CD4-positive, alpha-beta memory T cell (primary cell): ENCODE data around the gene GLA. TPM values are rescaled to one million over a fixed set of nuclear protein-coding genes. Genes with fewer than 3 reads are reported as not detected.

Experiments used
- CTCF ChIA-PET: fragments of 350-600 bp; sonication (Branson Sonifier 250); formaldehyde crosslinking; loops from one replicate; lab custom pipeline; 2021; ENCODE audit warnings: inconsistent platforms; ENCODE audit not compliant: partially characterized antibody; lab: Charles Lee
- POLR2A ChIA-PET: fragments of 350-600 bp; sonication (Branson Sonifier 250); formaldehyde crosslinking; loops from one replicate; lab custom pipeline; 2021; ENCODE audit not compliant: partially characterized antibody; lab: Charles Lee
- DNase-seq, 5 donors: peaks; one replicate each; pipeline versions ENCODE4 v3.0.0 to v3.0.0-alpha.2; 2020 to 2022; ENCODE audit warnings: mixed read lengths in 1 of 5
- H3K27ac ChIP-seq: one replicate; pipeline ENCODE4 v1.7.0; 2013; ENCODE audit warnings: low read depth, low read length
- H3K27me3 ChIP-seq: 2 replicates; pipeline ENCODE4 v1.7.0; 2013; ENCODE audit warnings: mild to moderate bottlenecking, low read length, moderate library complexity; ENCODE audit not compliant: insufficient read depth
- H3K36me3 ChIP-seq: 2 replicates; pipeline ENCODE4 v1.7.0; 2013; ENCODE audit warnings: mild to moderate bottlenecking, low read length, moderate library complexity; ENCODE audit not compliant: insufficient read depth
- H3K4me1 ChIP-seq: 2 replicates; pipeline ENCODE4 v1.7.0; 2013; ENCODE audit warnings: mild to moderate bottlenecking, low read length, moderate library complexity; ENCODE audit not compliant: insufficient read depth
- H3K4me3 ChIP-seq, 2 donors: one replicate each; pipeline ENCODE4 v1.7.0; 2013; ENCODE audit warnings: low read length in 2 of 2, mild to moderate bottlenecking in 1 of 2
- H3K9me3 ChIP-seq, 2 donors: one replicate each; pipeline ENCODE4 v1.7.0; 2013; ENCODE audit warnings: low read length in 2 of 2, control low read depth in 1 of 2; ENCODE audit not compliant: control insufficient read depth in 1 of 2
- H3K27ac Mint-ChIP-seq, 7 donors: one replicate each; pipeline ENCODE4 v1.8.0; 2020 to 2021; ENCODE audit warnings: mixed read lengths in 7 of 7, mild to moderate bottlenecking in 6 of 7, inconsistent platforms in 3 of 7, moderate library complexity in 3 of 7
- H3K27me3 Mint-ChIP-seq, 2 donors: one replicate each; pipeline ENCODE4 v1.8.0; 2020 to 2021; ENCODE audit warnings: mixed read lengths in 2 of 2
- H3K36me3 Mint-ChIP-seq, 2 donors: one replicate each; pipeline ENCODE4 v1.8.0; 2020 to 2021; ENCODE audit warnings: mixed read lengths in 2 of 2, inconsistent platforms in 1 of 2, mild to moderate bottlenecking in 1 of 2
- H3K4me1 Mint-ChIP-seq, 4 donors: one replicate each; pipeline ENCODE4 v1.8.0; 2020 to 2021; ENCODE audit warnings: mixed read lengths in 4 of 4, mild to moderate bottlenecking in 1 of 4
- H3K4me3 Mint-ChIP-seq, 8 donors: one replicate each; pipeline ENCODE4 v1.8.0; 2020 to 2021; ENCODE audit warnings: mixed read lengths in 8 of 8, mild to moderate bottlenecking in 7 of 8, moderate library complexity in 6 of 8, inconsistent platforms in 3 of 8
- H3K9me3 Mint-ChIP-seq, 8 donors: one replicate each; pipeline ENCODE4 v1.8.0; 2020 to 2021; ENCODE audit warnings: mixed read lengths in 8 of 8, mild to moderate bottlenecking in 5 of 8, inconsistent platforms in 3 of 8, moderate library complexity in 1 of 8
- intact Hi-C: fragments of 100-400 bp; cut with micrococcal nuclease; formaldehyde crosslinking; loops from one replicate; pipeline ENCODE4 v1.15.1; 2023
- polyA plus RNA-seq, 2 donors: library from polyadenylated mRNA; unstranded; fragments of 300-500 nt; fragmentation: Illumina TruSeq; gene quantifications; one replicate each; pipeline ENCODE4 v1.2.3, GENCODE V29; 2021
- total RNA-seq, 2 experiments: library from RNA; stranded (reverse); gene quantifications; one replicate each; pipeline ENCODE4 v1.2.3, GENCODE V29; 2021

Gene GLA
- total and polyA plus RNA-seq, 4 experiments from 2014 or later = 9.6 to 16.1 (median 13.1) TPM

DNA sequence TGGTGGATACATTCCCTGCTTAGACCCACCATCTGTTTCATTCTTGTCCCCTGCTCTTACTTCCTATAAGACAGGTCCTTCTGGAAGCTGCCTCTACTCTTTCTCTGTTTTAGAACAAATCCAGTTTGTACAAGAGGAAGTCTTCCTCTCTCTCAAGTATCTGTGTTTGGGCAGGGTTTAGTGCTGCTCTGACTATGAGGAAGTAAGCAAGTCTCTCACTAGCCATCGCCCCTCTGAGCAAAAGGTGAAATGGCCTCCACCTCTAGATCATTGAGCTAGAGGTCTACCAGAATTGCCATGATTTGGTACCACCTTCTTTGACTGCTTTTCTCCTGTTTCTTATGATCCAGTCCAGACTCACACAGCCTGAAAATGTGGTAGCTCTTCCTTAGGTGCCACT lies 30.2 kb downstream of the GLA start:
- ChIA-PET POLR2A (no interaction called here), CTCF (interaction anchor here (2.0 kb wide), 1 partner anchor 13 kb away, joined by 6 read pairs; the partner anchor contains the start of gene RPL36A)
- no peak overlapping the region for H3K4me3 ChIP-seq
- no peaks in the 10 kb centered on the region for H3K9me3 Mint-ChIP-seq
- H3K4me3 Mint-ChIP-seq = no peak overlapping the region
- H3K4me1 Mint-ChIP-seq = no peaks in the 10 kb centered on the region
- intact Hi-C loops = no loop called here
- no peaks in the 10 kb centered on the region for H3K36me3 Mint-ChIP-seq
- no peak overlapping the region for H3K27ac Mint-ChIP-seq
- H3K4me1 ChIP-seq = no peaks in the 10 kb centered on the region
- no peak for DNase-seq
- H3K27me3 Mint-ChIP-seq = no peaks in the 10 kb centered on the region
- H3K27ac ChIP-seq = no peak overlapping the region
- H3K36me3 ChIP-seq = no peaks in the 10 kb centered on the region
- H3K9me3 ChIP-seq = no peaks in the 10 kb centered on the region
- no peaks in the 10 kb centered on the region for H3K27me3 ChIP-seq

DNA sequence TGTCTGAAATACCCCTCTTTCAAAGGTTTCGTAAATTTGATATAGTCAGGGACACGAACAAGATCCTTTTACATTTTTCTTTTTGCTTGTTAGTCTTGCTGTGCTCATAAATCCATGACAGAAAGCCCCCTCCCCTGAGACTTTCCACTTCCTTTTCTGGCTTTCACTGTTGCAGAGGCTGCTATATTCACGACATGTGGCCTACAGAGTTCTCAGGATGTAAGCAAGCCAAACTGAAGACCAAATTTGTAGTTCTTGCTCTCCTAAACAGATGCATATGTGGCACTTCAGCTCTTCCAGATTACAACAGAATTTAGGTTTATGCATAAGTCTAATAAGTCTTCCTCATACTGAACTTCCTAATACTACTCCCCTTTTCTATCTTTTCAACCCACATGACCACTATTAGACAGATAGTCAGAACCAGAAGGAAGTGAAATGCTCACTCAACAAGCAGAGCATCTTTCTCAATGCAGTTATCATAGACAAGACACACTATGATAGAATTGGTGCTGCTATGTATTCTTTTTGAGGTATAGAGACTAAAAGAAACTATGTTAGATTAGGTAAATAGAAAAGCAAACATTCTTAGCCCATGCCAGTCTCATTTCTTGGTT lies 36.7 kb downstream of the GLA start:
- H3K27ac Mint-ChIP-seq = no peak overlapping the region
- no peak for DNase-seq
- no peaks in the 10 kb centered on the region for H3K36me3 Mint-ChIP-seq
- POLR2A ChIA-PET = no interaction called here
- no peaks in the 10 kb centered on the region for H3K27me3 Mint-ChIP-seq
- CTCF ChIA-PET = no interaction called here
- H3K27me3 ChIP-seq = no peaks in the 10 kb centered on the region
- H3K4me1 ChIP-seq = no peaks in the 10 kb centered on the region
- intact Hi-C loops = no loop called here
- H3K4me3 Mint-ChIP-seq = no peak overlapping the region
- no peaks in the 10 kb centered on the region for H3K9me3 ChIP-seq
- no peak overlapping the region for H3K4me3 ChIP-seq
- no peaks in the 10 kb centered on the region for H3K9me3 Mint-ChIP-seq
- H3K36me3 ChIP-seq = no peaks in the 10 kb centered on the region
- H3K27ac ChIP-seq = no peak overlapping the region
- no peaks in the 10 kb centered on the region for H3K4me1 Mint-ChIP-seq

DNA sequence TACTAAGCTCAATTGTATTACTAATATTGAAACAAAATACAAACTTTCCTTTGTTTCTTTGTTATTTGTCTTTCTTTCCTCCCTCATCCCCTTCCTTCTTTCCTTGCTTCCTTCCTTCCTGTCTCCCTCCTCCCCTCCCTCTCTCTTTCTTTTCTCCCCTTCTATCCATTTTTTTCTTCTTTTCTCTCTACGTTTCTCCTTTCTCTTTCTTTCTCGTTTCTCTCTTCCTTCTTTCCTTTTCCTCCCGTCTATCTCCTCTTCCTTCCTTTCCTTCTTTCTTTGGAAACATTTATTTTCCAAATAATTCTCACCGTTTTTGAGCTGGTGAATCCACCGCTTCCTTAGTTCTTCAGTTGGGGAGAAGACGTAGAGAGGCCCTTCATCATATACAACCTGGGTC lies 38.0 kb downstream of the GLA start:
- POLR2A ChIA-PET = no interaction called here
- CTCF ChIA-PET = no interaction called here
- intact Hi-C loops = no loop called here
- Histone ChIP-seq H3K9me3 (no peaks in the 10 kb centered on the region), H3K36me3 (no peaks in the 10 kb centered on the region), H3K4me1 (no peaks in the 10 kb centered on the region), H3K27me3 (no peaks in the 10 kb centered on the region), H3K27ac (no peak overlapping the region), H3K4me3 (no peak overlapping the region)
- Mint-ChIP-seq H3K36me3 (no peaks in the 10 kb centered on the region), H3K4me1 (no peaks in the 10 kb centered on the region), H3K27me3 (no peaks in the 10 kb centered on the region), H3K9me3 (no peaks in the 10 kb centered on the region), H3K27ac (peak overlapping the region in 1 of 7 donors; percentile 60), H3K4me3 (no peak overlapping the region)
- DNase-seq = no peak

DNA sequence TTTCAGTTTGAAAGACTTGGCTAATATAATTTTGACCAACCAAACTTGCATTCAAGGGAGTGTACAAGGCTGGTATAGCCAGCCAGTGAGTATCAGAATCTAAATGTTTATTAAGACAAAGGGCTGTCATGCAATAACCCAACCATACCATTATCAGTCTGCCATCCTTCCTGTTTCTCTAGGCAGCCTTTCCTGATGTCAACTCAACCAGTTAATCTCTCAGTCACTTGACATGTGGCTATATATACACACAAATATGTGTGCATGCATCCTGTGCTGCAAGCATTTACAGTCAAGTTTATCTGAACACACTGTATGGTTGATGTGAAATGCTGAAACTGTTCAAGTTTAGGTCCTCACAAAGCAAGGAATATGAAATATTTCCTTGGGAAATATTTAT lies 38.9 kb downstream of the GLA start:
- H3K27ac ChIP-seq = no peak overlapping the region
- no peak overlapping the region for H3K27ac Mint-ChIP-seq
- H3K9me3 Mint-ChIP-seq = no peaks in the 10 kb centered on the region
- DNase-seq = no peak
- H3K4me1 ChIP-seq = no peaks in the 10 kb centered on the region
- H3K4me3 Mint-ChIP-seq = no peak overlapping the region
- POLR2A ChIA-PET = no interaction called here
- no peaks in the 10 kb centered on the region for H3K36me3 Mint-ChIP-seq
- intact Hi-C loops = no loop called here
- no peaks in the 10 kb centered on the region for H3K4me1 Mint-ChIP-seq
- no peaks in the 10 kb centered on the region for H3K27me3 ChIP-seq
- CTCF ChIA-PET = no interaction called here
- no peak overlapping the region for H3K4me3 ChIP-seq
- no peaks in the 10 kb centered on the region for H3K27me3 Mint-ChIP-seq
- no peaks in the 10 kb centered on the region for H3K9me3 ChIP-seq
- H3K36me3 ChIP-seq = no peaks in the 10 kb centered on the region

DNA sequence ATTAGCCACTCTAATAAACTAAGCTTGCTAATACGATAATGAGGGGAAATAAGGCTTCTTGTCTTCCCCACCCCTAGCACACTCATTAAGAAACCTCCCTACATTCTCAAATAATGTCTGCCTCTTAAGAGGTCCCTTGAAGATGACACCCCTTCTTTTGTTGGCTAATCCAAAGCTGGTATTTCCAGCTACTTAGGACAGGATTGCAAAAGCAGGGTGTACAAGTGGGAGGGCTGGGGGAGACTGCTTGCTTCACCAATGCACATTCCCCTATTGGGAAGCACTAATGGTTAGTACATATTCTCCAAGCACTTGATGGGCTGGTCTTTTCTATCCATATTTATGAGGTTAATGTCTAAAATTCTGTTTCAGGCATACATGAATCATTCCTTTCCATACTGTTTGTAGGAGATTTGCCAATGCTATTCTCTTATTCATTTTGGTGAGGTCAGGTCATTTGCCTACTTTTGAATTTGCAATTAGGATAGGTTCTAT lies 42.4 kb downstream of the GLA start:
- H3K4me3 Mint-ChIP-seq = no peak overlapping the region
- no peaks in the 10 kb centered on the region for H3K9me3 Mint-ChIP-seq
- Histone ChIP-seq H3K4me3 (no peak overlapping the region), H3K9me3 (no peaks in the 10 kb centered on the region), H3K36me3 (no peaks in the 10 kb centered on the region), H3K27me3 (no peaks in the 10 kb centered on the region), H3K27ac (no peak overlapping the region), H3K4me1 (no peaks in the 10 kb centered on the region)
- H3K4me1 Mint-ChIP-seq = no peaks in the 10 kb centered on the region
- CTCF ChIA-PET = no interaction called here
- no peak for DNase-seq
- no peaks in the 10 kb centered on the region for H3K36me3 Mint-ChIP-seq
- no peak overlapping the region for H3K27ac Mint-ChIP-seq
- peaks cover 0 to 2% of the 10 kb centered on the region in 2 donors for H3K27me3 Mint-ChIP-seq
- POLR2A ChIA-PET = no interaction called here
- intact Hi-C loops = no loop called here

DNA sequence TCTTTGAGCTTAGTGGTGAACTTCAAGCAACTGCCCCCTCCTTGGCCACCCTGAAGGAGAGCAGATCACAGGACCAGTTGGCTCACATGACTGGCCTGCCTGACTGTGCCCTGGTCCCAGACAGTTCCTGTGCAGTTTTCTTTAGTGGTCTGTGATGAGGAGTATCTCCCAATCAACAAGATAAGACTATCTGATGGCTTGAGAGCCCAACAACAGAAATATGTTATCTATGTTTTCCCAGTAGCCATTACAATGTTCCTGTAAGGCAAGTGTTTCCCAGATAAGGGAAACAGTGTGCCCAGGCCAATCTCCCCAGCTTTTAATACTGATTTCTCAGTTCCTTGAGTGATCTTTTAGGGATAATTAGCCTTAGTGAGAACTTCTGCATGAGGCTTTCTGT lies 45.0 kb downstream of the GLA start:
- H3K4me3 Mint-ChIP-seq = no peak overlapping the region
- Histone ChIP-seq H3K27ac (no peak overlapping the region), H3K4me3 (no peak overlapping the region), H3K4me1 (no peaks in the 10 kb centered on the region), H3K36me3 (no peaks in the 10 kb centered on the region), H3K9me3 (no peaks in the 10 kb centered on the region), H3K27me3 (no peaks in the 10 kb centered on the region)
- H3K36me3 Mint-ChIP-seq = no peaks in the 10 kb centered on the region
- POLR2A ChIA-PET = no interaction called here
- CTCF ChIA-PET = interaction anchor here (0.6 kb wide), 1 partner anchor 12 kb away, joined by 3 read pairs; no protein-coding TSS in a partner anchor
- peaks cover 0 to 2% of the 10 kb centered on the region in 2 donors for H3K27me3 Mint-ChIP-seq
- H3K27ac Mint-ChIP-seq = no peak overlapping the region
- intact Hi-C loops = no loop called here
- DNase-seq = no peak
- no peaks in the 10 kb centered on the region for H3K9me3 Mint-ChIP-seq
- peaks cover 0 to 2% (median 0%) of the 10 kb centered on the region in 4 donors for H3K4me1 Mint-ChIP-seq

DNA sequence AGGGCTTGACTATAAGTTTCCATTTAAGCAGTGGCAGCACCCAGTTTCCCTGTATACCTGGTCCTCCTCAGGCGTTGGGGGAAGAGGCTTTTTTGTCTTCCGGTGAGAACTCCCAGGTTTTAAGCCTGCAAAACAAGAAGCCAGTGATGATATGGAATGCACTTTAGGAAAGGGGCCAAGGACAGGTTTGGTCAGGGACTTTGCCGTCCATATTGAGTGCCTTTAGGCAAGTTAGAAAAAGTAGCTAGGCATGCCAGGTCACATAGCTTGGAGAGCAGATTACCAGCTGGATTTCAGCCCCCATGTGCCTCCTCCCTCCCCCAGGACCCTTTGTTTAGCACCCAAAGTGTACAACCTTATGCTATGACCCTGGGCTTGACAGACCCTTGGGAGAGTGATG lies 45.6 kb downstream of the GLA start:
- Mint-ChIP-seq H3K4me1 (peaks cover 0 to 2% (median under 1%) of the 10 kb centered on the region in 4 donors), H3K27ac (no peak overlapping the region), H3K36me3 (no peaks in the 10 kb centered on the region), H3K27me3 (peaks cover 0 to 2% of the 10 kb centered on the region in 2 donors), H3K9me3 (no peaks in the 10 kb centered on the region), H3K4me3 (no peak overlapping the region)
- POLR2A ChIA-PET = no interaction called here
- H3K9me3 ChIP-seq = no peaks in the 10 kb centered on the region
- DNase-seq = no peak
- H3K27me3 ChIP-seq = no peaks in the 10 kb centered on the region
- H3K36me3 ChIP-seq = no peaks in the 10 kb centered on the region
- no peaks in the 10 kb centered on the region for H3K4me1 ChIP-seq
- H3K27ac ChIP-seq = no peak overlapping the region
- H3K4me3 ChIP-seq = no peak overlapping the region
- CTCF ChIA-PET = no interaction called here
- intact Hi-C loops = no loop called here
